Measurements from ENCODE around the gene PAK5.

Gene PAK5

GRCh38 chr20:9581509-9581908 is 257.4 kb downstream of the PAK5 start:
- no peak for DNase-seq (ENCODE audit: low read depth in 2 of 3, low spot score in 1 of 3)

- DNase-seq (ENCODE audit: low read depth in 2 of 3, low spot score in 1 of 3), result no peak
Measured at GRCh38 chr20:9578594-9578993, 260.3 kb downstream of the PAK5 start.

- no peak for DNase-seq (ENCODE audit: low read depth in 2 of 3, low spot score in 1 of 3)
Measured at GRCh38 chr20:9577397-9577796, 261.5 kb downstream of the PAK5 start.

GRCh38 chr20:9576695-9577094 is 262.2 kb downstream of the PAK5 start:
- DNase-seq (ENCODE audit: low read depth in 2 of 3, low spot score in 1 of 3), result no peak

GRCh38 chr20:9575836-9576235 is 263.0 kb downstream of the PAK5 start:
- no peak for DNase-seq (ENCODE audit: low read depth in 2 of 3, low spot score in 1 of 3)

- no peak for DNase-seq (ENCODE audit: low read depth in 2 of 3, low spot score in 1 of 3)
Measured at GRCh38 chr20:9574776-9575175, 264.1 kb downstream of the PAK5 start.

GRCh38 chr20:9574181-9574580 is 264.7 kb downstream of the PAK5 start:
- no peak for DNase-seq (ENCODE audit: low read depth in 2 of 3, low spot score in 1 of 3)

- DNase-seq (ENCODE audit: low read depth in 2 of 3, low spot score in 1 of 3), result no peak
Measured at GRCh38 chr20:9573335-9574151, 265.3 kb downstream of the PAK5 start.

GRCh38 chr20:9572670-9573069 is 266.2 kb downstream of the PAK5 start:
- no peak for DNase-seq (ENCODE audit: low read depth in 2 of 3, low spot score in 1 of 3)

GRCh38 chr20:9571783-9572182 is 267.1 kb downstream of the PAK5 start:
- no peak for DNase-seq (ENCODE audit: low read depth in 2 of 3, low spot score in 1 of 3)

GRCh38 chr20:9570612-9571011 is 268.3 kb downstream of the PAK5 start:
- no peak for DNase-seq (ENCODE audit: low read depth in 2 of 3, low spot score in 1 of 3)

- DNase-seq (ENCODE audit: low read depth in 2 of 3, low spot score in 1 of 3), result no peak
Measured at GRCh38 chr20:9566977-9567376, 271.9 kb downstream of the PAK5 start.

GRCh38 chr20:9565910-9566550 is 272.8 kb downstream of the PAK5 start:
- no peak for DNase-seq (ENCODE audit: low read depth in 2 of 3, low spot score in 1 of 3)

- no peak for DNase-seq (ENCODE audit: low read depth in 2 of 3, low spot score in 1 of 3)
Measured at GRCh38 chr20:9557411-9557810, 281.5 kb downstream of the PAK5 start.

- no peak for DNase-seq (ENCODE audit: low read depth in 2 of 3, low spot score in 1 of 3)
Measured at GRCh38 chr20:9555781-9556180, 283.1 kb downstream of the PAK5 start.

- no peak for DNase-seq (ENCODE audit: low read depth in 2 of 3, low spot score in 1 of 3)
Measured at GRCh38 chr20:9551808-9552550, 286.9 kb downstream of the PAK5 start.

- no peak for DNase-seq (ENCODE audit: low read depth in 2 of 3, low spot score in 1 of 3)
Measured at GRCh38 chr20:9550871-9551270, 288.0 kb downstream of the PAK5 start.

GRCh38 chr20:9550283-9550682 is 288.6 kb downstream of the PAK5 start:
- DNase-seq (ENCODE audit: low read depth in 2 of 3, low spot score in 1 of 3), result no peak

- no peak for DNase-seq (ENCODE audit: low read depth in 2 of 3, low spot score in 1 of 3)
Measured at GRCh38 chr20:9543214-9543613, 295.7 kb downstream of the PAK5 start.

GRCh38 chr20:9535449-9535848 is 303.4 kb downstream of the PAK5 start:
- DNase-seq (ENCODE audit: low read depth in 2 of 3, low spot score in 1 of 3), result no peak

- no peak for DNase-seq (ENCODE audit: low read depth in 2 of 3, low spot score in 1 of 3)
Measured at GRCh38 chr20:9534025-9534424, 304.9 kb downstream of the PAK5 start.

Data from stimulated activated CD4-positive, alpha-beta T cell treated with anti-CD3 and anti-CD28 coated beads, Interleukin-12 subunit alpha, Interleukin-12 subunit beta, amount 100 ng/mL, for 48 hours (primary cell).